ENCODE data around the gene UPK1A. TPM values are rescaled to one million over a fixed set of nuclear protein-coding genes. Genes with fewer than 3 reads are reported as not detected.

The UPK1A gene
- total and polyA plus RNA-seq, 9 of the 15 experiments (the other 6 are each of a cell fraction or from before 2014, with no cell fraction given), result 0.06 to 0.13 TPM; not detected in 7

- Histone ChIP-seq H3K9me1 (ENCODE audit: control insufficient read depth, insufficient read depth, low read length) (no peaks in the 10 kb centered on the region), H4K20me1 (replicated peaks; ENCODE audit: control insufficient read depth, insufficient read depth, low read length) (no peaks in the 10 kb centered on the region), H3K4me1 (replicated peaks in 1 of 2; ENCODE audit: control insufficient read depth in 2 of 2, insufficient read depth in 2 of 2, low read length in 2 of 2) (peaks cover 0 to 12% of the 10 kb centered on the region in 2 experiments; a peak in 3 of 5 replicates), H3K79me2 (ENCODE audit: control insufficient read depth, insufficient read depth, low read length) (no peaks in the 10 kb centered on the region), H3K4me2 (ENCODE audit: insufficient read depth, low read length) (no peak overlapping the region), H3K27me3 (ENCODE audit: control insufficient read depth in 2 of 2, insufficient read depth in 2 of 2, low read length in 2 of 2) (peaks cover 16 to 29% of the 10 kb centered on the region in 2 experiments; a peak in 4 of 5 replicates), H2AFZ (ENCODE audit: low read depth, low read length) (no peak overlapping the region), H3K36me3 (ENCODE audit: control insufficient read depth, insufficient read depth, low read length) (no peaks in the 10 kb centered on the region), H3K27ac (ENCODE audit: extremely low read depth, low read depth, low read length) (no peak overlapping the region), H3K9ac (ENCODE audit: insufficient read depth in 1 of 2, low read depth in 2 of 2, low read length in 2 of 2) (no peak overlapping the region), H3K9me3 (replicated peaks; ENCODE audit: control insufficient read depth, insufficient read depth, low read depth, low read length) (no peaks in the 10 kb centered on the region), H3K4me3 (no peak overlapping the region)
- TF ChIP-seq MCM7 (IDR thresholded peaks at IDR 0.05) (no peak), ZC3H8 (IDR thresholded peaks at IDR 0.05) (no peak), MEIS2 (IDR thresholded peaks at IDR 0.05; ENCODE audit: partially characterized antibody) (no peak), PTBP1 (IDR thresholded peaks at IDR 0.05; ENCODE audit: low read depth, low read length) (no peak), GABPB1 (CRISPR knock-in tag; IDR thresholded peaks at IDR 0.05) (no peak), ZC3H4 (CRISPR knock-in tag; IDR thresholded peaks at IDR 0.05; ENCODE audit: borderline replicate concordance) (no peak), ZNF436 (CRISPR knock-in tag; IDR thresholded peaks at IDR 0.05) (no peak), CTBP1 (IDR thresholded peaks at IDR 0.05; ENCODE audit: borderline replicate concordance) (no peak), PHF8 (IDR thresholded peaks at IDR 0.05; ENCODE audit: borderline replicate concordance, low read length) (no peak), ZNF586 (CRISPR knock-in tag; conservative IDR thresholded peaks at IDR 0.05) (no peak), CHD1 (IDR thresholded peaks at IDR 0.05; ENCODE audit: low read length) (no peak)
- ChIA-PET POLR2A (no interaction called here), CTCF (ENCODE audit: low intra/inter-chr PET ratio) (no interaction called here)
- no peak for DNase-seq (ENCODE audit: extremely low read depth in 1 of 4, low spot score in 3 of 4)
- intact Hi-C loops (cut with micrococcal nuclease) (no loop called here), in situ Hi-C loops (cut with MboI) (no loop called here)
- 31% methylated on average over 7 of the region's 7 CpGs for WGBS (ENCODE audit: insufficient coverage, low coverage, missing lambda C conversion rate)
- FAIRE-seq, result no peak
- ATAC-seq, result no peak
- BruUV-seq (replicated peaks), result no TSS peak
These were observed 713 bp upstream of the UPK1A start for GRCh38 chr19:35665604-35666003.

Measured in K562 (cell line).